A673 (cell line): ENCODE measurements around the gene SLC38A9. TPM values are rescaled to one million over a fixed set of nuclear protein-coding genes. Genes with fewer than 3 reads are reported as not detected.
A peak's percentile ranks its signal among the peaks of the same experiment; 100 is the strongest.

Source experiments
- BruUV-seq: library from RNA; stranded (reverse); fragments of 400-500 nt; replicated peaks from 2 replicates; lab custom pipeline; 2021; lab: Mats Ljungman, UMichigan
- CTCF ChIA-PET: fragments of 300-600 bp; sonication (Branson Sonifier 250); formaldehyde crosslinking; loops from one replicate; lab custom pipeline; 2022; ENCODE audit warnings: antibody characterized with exemption; lab: Charles Lee
- POLR2A ChIA-PET: fragments of 300-600 bp; sonication (Branson Sonifier 250); formaldehyde crosslinking; loops from one replicate; lab custom pipeline; 2022; ENCODE audit warnings: antibody characterized with exemption; ENCODE audit not compliant: low non-redundant PET; lab: Charles Lee
- DNase-seq: peaks from one replicate; pipeline ENCODE4 v3.0.0-alpha.2; 2015; ENCODE audit warnings: low spot score
- H3K27ac ChIP-seq: fragments of 200-600 bp; sonication (generic); 2 replicates; pipeline ENCODE4 v1.5.1; 2016; ENCODE audit warnings: mixed run types, low read depth, mild to moderate bottlenecking, mixed read lengths, antibody characterized with exemption, low read length; ENCODE audit not compliant: poor library complexity, severe bottlenecking
- H3K27me3 ChIP-seq: fragments of 200-600 bp; sonication (generic); replicated peaks from 2 replicates; pipeline ENCODE4 v1.6.1; 2017; ENCODE audit warnings: mixed run types, low read depth, mild to moderate bottlenecking, mixed read lengths, antibody characterized with exemption, low read length; ENCODE audit not compliant: insufficient read depth, poor library complexity
- H3K36me3 ChIP-seq: fragments of 200-600 bp; sonication (generic); 2 replicates; pipeline ENCODE4 v1.6.1; 2016; ENCODE audit warnings: mixed run types, mild to moderate bottlenecking, mixed read lengths, antibody characterized with exemption, low read length; ENCODE audit not compliant: insufficient read depth, poor library complexity, severe bottlenecking
- H3K4me1 ChIP-seq: fragments of 200-600 bp; sonication (generic); 2 replicates; pipeline ENCODE4 v1.6.1; 2017; ENCODE audit warnings: mixed run types, mild to moderate bottlenecking, mixed read lengths, antibody characterized with exemption, low read length; ENCODE audit not compliant: insufficient read depth, poor library complexity, severe bottlenecking
- H3K4me3 ChIP-seq: fragments of 200-600 bp; sonication (generic); 2 replicates; pipeline ENCODE4 v1.5.1; 2016; ENCODE audit warnings: low read depth, mixed run types, mild to moderate bottlenecking, mixed read lengths, low read length; ENCODE audit not compliant: poor library complexity, severe bottlenecking
- H3K9me3 ChIP-seq: fragments of 200-600 bp; sonication (generic); 2 replicates; pipeline ENCODE4 v1.6.1; 2016; ENCODE audit warnings: mixed run types, low read depth, mild to moderate bottlenecking, mixed read lengths, antibody characterized with exemption, low read length; ENCODE audit not compliant: poor library complexity, severe bottlenecking
- CTCF ChIP-seq: fragments of 300-800, 200-600 bp; sonication (generic); conservative IDR thresholded peaks from 2 replicates; pipeline ENCODE4 v1.5.1; 2017; ENCODE audit warnings: low read depth, mild to moderate bottlenecking, antibody characterized with exemption, low read length, moderate library complexity, mixed read lengths
- EZH2 ChIP-seq: fragments of 200-600 bp; sonication (generic); IDR thresholded peaks from 2 replicates; pipeline ENCODE4 v1.6.1; 2017; ENCODE audit warnings: borderline replicate concordance, low read depth, mild to moderate bottlenecking, mixed read lengths, antibody characterized with exemption, low read length; ENCODE audit not compliant: poor library complexity, severe bottlenecking
- intact Hi-C: fragments of 100-400 bp; cut with micrococcal nuclease; formaldehyde crosslinking; loops from one replicate; pipeline ENCODE4 v1.10.0; 2022; ENCODE audit not compliant: unreplicated experiment
- total RNA-seq: library from RNA; stranded (reverse); gene quantifications from 2 replicates; pipeline ENCODE4 v1.2.3, GENCODE V29; 2021

Gene SLC38A9
- total RNA-seq, 1 experiment from 2014 or later, result 22.1 TPM

DNA sequence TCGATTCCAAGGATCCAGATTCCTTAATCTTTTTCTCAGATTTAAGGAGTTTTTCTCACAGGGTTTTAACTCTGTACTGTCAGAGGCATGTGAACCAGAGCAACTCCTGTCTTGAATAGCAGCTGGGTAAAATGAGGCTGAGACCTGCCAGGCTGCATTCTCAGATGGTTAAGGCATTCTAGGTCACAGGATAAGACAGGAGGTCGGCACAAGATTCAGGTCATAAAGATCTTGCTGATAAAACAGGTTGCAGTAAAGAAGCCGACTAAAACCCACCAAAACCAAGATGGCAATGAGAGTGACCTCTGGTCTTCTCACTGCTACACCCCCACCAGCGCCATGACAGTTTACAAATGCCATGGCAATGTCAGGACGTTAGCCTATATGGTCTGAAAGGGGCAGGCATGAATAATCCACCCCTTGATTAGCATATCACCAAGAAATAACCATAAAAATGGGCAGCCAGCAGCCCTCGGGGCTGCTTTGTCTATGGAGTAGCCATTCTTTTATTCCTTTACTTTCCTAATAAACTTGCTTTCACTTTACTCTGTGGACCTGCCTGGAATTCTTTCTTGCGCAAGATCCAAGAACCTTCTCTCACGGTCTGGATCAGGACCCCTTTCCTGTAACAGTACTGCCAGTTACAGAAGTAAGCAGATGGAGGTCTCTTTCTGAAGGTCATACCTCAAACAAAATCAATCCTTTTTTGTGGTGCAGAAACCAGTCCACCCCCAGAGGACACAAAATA is 87.1 kb downstream of the SLC38A9 start:
- POLR2A ChIA-PET, result no interaction called here
- CTCF ChIA-PET, result no interaction called here
- H3K36me3 ChIP-seq, result no peaks in the 10 kb centered on the region

DNA sequence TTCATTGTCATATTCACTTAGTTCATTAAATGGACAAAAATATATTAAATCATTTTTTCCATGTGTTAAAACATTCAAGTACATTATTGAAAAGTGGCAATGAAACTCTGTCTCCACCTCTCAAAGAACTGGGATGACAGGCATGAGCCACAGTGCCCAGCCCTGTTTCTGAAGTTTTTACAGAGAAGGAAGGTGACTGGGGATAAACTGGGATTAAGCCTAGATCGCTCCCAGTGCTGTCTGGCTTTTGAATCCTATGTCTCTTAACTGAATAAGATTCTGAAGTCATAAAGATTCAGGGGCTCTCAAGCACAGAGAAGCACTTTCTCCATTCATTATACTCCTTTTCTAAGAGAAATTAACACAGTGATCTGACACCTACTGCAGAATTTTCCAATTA is 88.3 kb downstream of the SLC38A9 start:
- no TSS peak for BruUV-seq
- no peak for DNase-seq
- Histone ChIP-seq H3K4me3 (no peak overlapping the region), H3K27ac (no peak overlapping the region), H3K9me3 (no peaks in the 10 kb centered on the region), H3K4me1 (peaks cover 26% of the 10 kb centered on the region), H3K27me3 (no peaks in the 10 kb centered on the region), H3K36me3 (no peaks in the 10 kb centered on the region)
- TF ChIP-seq EZH2 (no peak), CTCF (no peak)
- intact Hi-C loops, result no loop called here
- ChIA-PET POLR2A (no interaction called here), CTCF (no interaction called here)

More for the DNA sequence above, 87.1 kb downstream of the SLC38A9 start:
- no peaks in the 10 kb centered on the region for H3K27me3 ChIP-seq
- TF ChIP-seq CTCF, result no peak
- TF ChIP-seq EZH2, result no peak
- intact Hi-C loops, result no loop called here
- H3K27ac ChIP-seq, result peak overlapping the region; percentile 19
- peaks cover 26% of the 10 kb centered on the region for H3K4me1 ChIP-seq
- no TSS peak for BruUV-seq
- no peak for DNase-seq
- H3K9me3 ChIP-seq, result no peaks in the 10 kb centered on the region
- no peak overlapping the region for H3K4me3 ChIP-seq

GRCh38 chr5:55622460-55622859 is 89.7 kb downstream of the SLC38A9 start:
- Histone ChIP-seq H3K36me3 (no peaks in the 10 kb centered on the region), H3K27ac (no peak overlapping the region), H3K27me3 (no peaks in the 10 kb centered on the region), H3K4me1 (peaks cover 19% of the 10 kb centered on the region), H3K9me3 (no peaks in the 10 kb centered on the region), H3K4me3 (no peak overlapping the region)
- TF ChIP-seq EZH2 (no peak), CTCF (no peak)
- ChIA-PET CTCF (no interaction called here), POLR2A (no interaction called here)
- intact Hi-C loops, result no loop called here
- no peak for DNase-seq
- no TSS peak for BruUV-seq
